Naive thymus-derived CD8-positive, alpha-beta T cell (primary cell): Measurements from ENCODE around the gene NEURL2. TPM values are rescaled to one million over a fixed set of nuclear protein-coding genes. Genes with fewer than 3 reads are reported as not detected.
"Not testable (repeated sequence)": the region's sequence is repeated elsewhere in the genome, so short reads cannot be mapped to it uniquely, and the experiment has no call there.

Experiments used
- ATAC-seq, 2 donors: fragments of 150-1000 bp; cut with Tn5 transposase in 1 of 2; sonication (Bioruptor Pico), chemical (Tn5 transposase) in 1 of 2; 1 replicate in 1 of 2; 2 replicates in 1 of 2; pipeline ENCODE4 v1.10.0; 2021; ENCODE audit warnings: mild to moderate bottlenecking in 2 of 2, moderate library complexity in 2 of 2
- POLR2A ChIA-PET: fragments of 350-600 bp; sonication (Branson Sonifier 250); formaldehyde crosslinking; loops from one replicate; lab custom pipeline; 2021; ENCODE audit warnings: antibody characterized with exemption; lab: Charles Lee
- DNase-seq, 10 donors: peaks; one replicate each; pipeline versions ENCODE4 v3.0.0 to v3.0.0-alpha.2; 2020 to 2022
- H3K27ac Mint-ChIP-seq, 10 donors: one replicate each; pipeline ENCODE4 v1.8.0; 2020 to 2022; ENCODE audit warnings: mild to moderate bottlenecking in 10 of 10, mixed read lengths in 10 of 10, moderate library complexity in 4 of 10, inconsistent platforms in 1 of 10
- H3K27me3 Mint-ChIP-seq, 5 donors: one replicate each; pipeline ENCODE4 v1.8.0; 2021 to 2022; ENCODE audit warnings: mixed read lengths in 5 of 5
- H3K36me3 Mint-ChIP-seq, 3 donors: one replicate each; pipeline ENCODE4 v1.8.0; 2020 to 2022; ENCODE audit warnings: mixed read lengths in 3 of 3, mild to moderate bottlenecking in 2 of 3, inconsistent platforms in 1 of 3
- H3K4me1 Mint-ChIP-seq, 4 donors: one replicate each; pipeline ENCODE4 v1.8.0; 2021 to 2022; ENCODE audit warnings: mixed read lengths in 4 of 4
- H3K4me3 Mint-ChIP-seq, 10 donors: one replicate each; pipeline ENCODE4 v1.8.0; 2020 to 2022; ENCODE audit warnings: mild to moderate bottlenecking in 10 of 10, mixed read lengths in 10 of 10, moderate library complexity in 6 of 10, inconsistent platforms in 1 of 10
- H3K9me3 Mint-ChIP-seq, 9 donors: one replicate each; pipeline ENCODE4 v1.8.0; 2020 to 2022; ENCODE audit warnings: mixed read lengths in 9 of 9, mild to moderate bottlenecking in 3 of 9, inconsistent platforms in 1 of 9, moderate library complexity in 1 of 9
- polyA plus RNA-seq, 3 donors: library from polyadenylated mRNA; unstranded; fragments of 300-500 nt; fragmentation: Illumina TruSeq; gene quantifications; one replicate each; pipeline ENCODE4 v1.2.3, GENCODE V29; 2021
- total RNA-seq, 8 experiments: library from RNA in 2 of 8; stranded (reverse) in 2 of 8; gene quantifications; one replicate each; pipeline ENCODE4 v1.2.3 and lab custom pipeline; 2021 to 2026

Gene NEURL2
- total and polyA plus RNA-seq, 5 experiments from 2014 or later: 0.53 to 5.9 (median 2.2) TPM

DNA sequence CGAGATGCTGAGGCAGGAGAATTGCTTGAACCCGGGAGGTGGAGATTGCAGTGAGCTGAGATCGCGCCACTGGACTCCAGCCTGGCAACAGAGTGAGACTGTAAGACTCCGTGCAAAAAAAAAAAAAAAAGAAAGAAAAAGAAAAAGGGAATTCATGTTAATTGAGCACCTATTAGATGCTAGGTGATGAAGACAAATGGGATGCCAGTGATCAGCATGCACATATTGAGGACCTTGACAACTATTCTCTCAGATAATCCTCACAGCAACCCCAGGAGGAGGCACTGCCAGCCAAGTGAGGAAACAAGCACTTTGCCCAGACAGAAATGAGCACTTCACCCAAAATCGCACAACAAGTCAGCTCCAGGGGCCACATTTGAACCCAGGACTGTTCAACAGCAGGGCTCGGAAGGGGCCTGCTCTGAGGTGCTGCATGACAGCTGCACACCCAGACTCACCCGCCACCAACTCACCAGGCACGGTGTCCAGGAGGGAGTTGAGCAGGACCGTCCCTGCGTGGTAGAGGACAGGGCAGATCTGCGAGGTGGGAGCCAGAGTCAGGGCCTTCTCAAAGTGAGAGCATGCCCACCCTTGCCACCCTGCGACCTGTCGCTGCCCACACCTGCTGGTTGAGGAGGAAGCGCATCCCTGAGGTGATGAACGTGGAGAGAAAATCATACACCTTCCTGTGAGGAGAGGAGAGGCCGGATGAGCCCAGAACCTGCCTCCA lies 16.4 kb upstream of the NEURL2 start:
- POLR2A ChIA-PET: interaction anchor here (0.7 kb wide), 2 partner anchors 29 to 43 kb away, joined by 3 to 6 read pairs; no protein-coding TSS in a partner anchor
- no peak overlapping the region for H3K4me3 Mint-ChIP-seq
- no peaks in the 10 kb centered on the region for H3K36me3 Mint-ChIP-seq
- H3K27me3 Mint-ChIP-seq: peaks cover 0 to 7% (median 0%) of the 10 kb centered on the region in 5 donors
- peak overlapping the region in 1 of 10 donors; percentile 51 for H3K27ac Mint-ChIP-seq
- H3K4me1 Mint-ChIP-seq: peaks cover 6 to 19% (median 14%) of the 10 kb centered on the region in 4 donors
- ATAC-seq (no peak), DNase-seq (no peak)
- no peaks in the 10 kb centered on the region for H3K9me3 Mint-ChIP-seq

DNA sequence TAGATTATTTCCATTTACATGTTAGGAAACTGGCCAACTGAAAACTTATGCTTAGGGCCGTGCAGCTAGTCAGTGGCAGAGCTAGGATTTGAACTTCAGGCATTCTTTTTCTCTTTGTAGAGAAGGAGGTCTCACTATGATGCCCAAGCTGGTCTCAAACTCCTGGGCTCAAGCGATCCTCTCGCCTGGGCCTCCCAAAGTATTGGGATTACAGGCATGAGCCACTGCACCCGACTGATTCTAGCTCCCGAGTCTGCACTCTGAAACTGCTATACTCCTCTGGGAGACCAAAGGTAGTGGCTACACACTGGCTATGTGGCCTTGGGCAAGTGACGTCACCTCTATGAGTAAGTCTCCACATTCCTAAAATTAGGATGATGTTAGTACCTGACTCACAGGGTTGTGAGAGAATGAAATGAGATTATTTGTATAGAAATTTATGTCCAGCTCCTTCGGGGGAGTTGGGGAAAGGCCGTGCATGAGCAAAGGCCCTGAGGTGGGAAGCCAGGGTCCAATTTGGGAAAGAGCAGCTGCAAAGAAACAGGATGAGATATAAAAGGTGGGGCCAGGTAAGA lies 14.6 kb upstream of the NEURL2 start:
- H3K4me3 Mint-ChIP-seq: no peak overlapping the region
- ATAC-seq: no peak
- no peaks in the 10 kb centered on the region for H3K36me3 Mint-ChIP-seq
- H3K27me3 Mint-ChIP-seq: no peaks in the 10 kb centered on the region
- POLR2A ChIA-PET: interaction anchor here (1.6 to 2.0 kb wide), 2 partner anchors 15 to 29 kb away, joined by 6 to 14 read pairs; partner anchors contain the start of genes CTSA, NEURL2 and PCIF1
- no peak for DNase-seq
- peaks cover under 1 to 7% (median 2%) of the 10 kb centered on the region in 4 donors for H3K4me1 Mint-ChIP-seq
- no peaks in the 10 kb centered on the region for H3K9me3 Mint-ChIP-seq
- no peak overlapping the region for H3K27ac Mint-ChIP-seq

DNA sequence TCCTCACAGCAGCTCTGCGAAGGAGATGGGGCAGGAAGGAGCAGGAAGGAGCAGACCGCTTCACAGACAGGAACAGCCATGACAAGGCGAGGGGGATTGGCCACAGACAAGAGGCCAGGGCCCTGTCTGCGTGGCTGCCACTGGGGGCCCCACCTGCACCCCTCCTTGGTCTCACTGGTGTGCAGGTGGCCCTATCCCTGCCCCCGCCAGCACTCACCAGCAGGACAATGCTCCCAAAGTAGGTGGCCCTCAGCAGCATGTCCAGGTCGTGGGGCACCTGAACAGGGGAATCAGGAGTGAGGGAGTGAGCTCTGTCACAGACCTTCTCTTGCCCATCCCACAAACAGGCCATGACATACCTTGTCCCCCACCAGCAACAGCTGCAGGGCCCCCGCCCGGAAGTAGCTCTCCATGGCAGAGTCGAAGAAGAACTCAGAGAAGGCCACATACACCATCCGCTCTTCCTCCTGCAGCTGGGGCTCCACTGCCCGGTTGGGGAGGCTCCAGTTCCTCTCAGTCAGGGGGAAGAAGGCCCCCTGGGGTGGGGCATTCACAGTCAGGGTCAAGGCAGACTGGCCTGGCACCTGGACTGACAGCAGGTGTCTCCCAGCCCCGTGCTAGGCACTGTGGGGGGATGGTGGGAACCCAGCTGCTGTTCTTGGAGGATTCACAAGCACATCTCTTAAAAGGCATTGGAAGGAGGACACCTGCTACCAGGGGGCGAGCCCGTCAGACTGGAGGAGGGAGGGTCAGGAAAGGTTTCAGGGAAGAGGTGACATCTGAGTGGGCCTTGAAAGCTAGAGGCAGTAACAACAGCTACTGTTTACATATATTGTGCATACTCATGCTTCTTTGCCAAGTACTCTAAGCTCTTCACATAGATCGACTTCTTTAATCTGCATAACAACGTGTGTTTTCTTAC lies 13.8 kb upstream of the NEURL2 start:
- H3K27me3 Mint-ChIP-seq: no peaks in the 10 kb centered on the region
- H3K4me1 Mint-ChIP-seq: peaks cover 0 to 3% (median 0%) of the 10 kb centered on the region in 4 donors
- POLR2A ChIA-PET: interaction anchor here (0.7 to 2.0 kb wide), 4 partner anchors 14 to 30 kb away, joined by 3 to 14 read pairs (median 4); partner anchors contain the start of genes CTSA, NEURL2 and PCIF1
- no peak overlapping the region for H3K4me3 Mint-ChIP-seq
- no peak for DNase-seq
- H3K36me3 Mint-ChIP-seq: no peaks in the 10 kb centered on the region
- peak overlapping the region in 2 of 10 donors; percentile 66 to 77 for H3K27ac Mint-ChIP-seq
- no peaks in the 10 kb centered on the region for H3K9me3 Mint-ChIP-seq
- ATAC-seq: no peak

DNA sequence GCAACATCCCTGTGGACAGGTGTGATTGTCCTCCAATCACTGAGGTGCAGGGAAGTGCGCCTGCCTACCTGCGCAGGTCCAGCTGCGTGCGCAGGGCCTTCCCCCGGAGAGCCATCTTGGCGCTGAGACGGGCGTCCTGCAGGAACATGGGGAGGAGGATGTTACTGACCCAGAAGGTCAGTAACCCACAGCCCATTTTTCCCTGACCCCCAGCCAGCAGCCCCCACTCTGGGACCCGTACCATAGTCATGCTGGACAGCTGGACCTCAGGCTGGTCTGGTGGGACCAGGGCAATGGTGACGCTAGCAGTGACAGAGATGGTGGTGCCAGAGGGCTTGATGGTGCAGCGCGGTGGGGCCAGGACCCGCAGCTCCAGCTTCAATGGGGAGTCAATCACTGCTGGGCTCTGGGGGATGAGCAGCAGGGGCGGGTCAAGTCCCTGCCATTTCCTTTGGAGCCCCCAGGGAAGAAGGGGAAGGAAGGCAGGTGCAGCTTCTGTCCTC lies 11.2 kb upstream of the NEURL2 start:
- H3K4me1 Mint-ChIP-seq: no peaks in the 10 kb centered on the region
- no peaks in the 10 kb centered on the region for H3K27me3 Mint-ChIP-seq
- no peaks in the 10 kb centered on the region for H3K9me3 Mint-ChIP-seq
- H3K36me3 Mint-ChIP-seq: peaks cover 0 to 12% (median 7%) of the 10 kb centered on the region in 3 donors
- DNase-seq: no peak
- POLR2A ChIA-PET: interaction anchor here (1.0 kb wide), 1 partner anchor 35 kb away, joined by 3 read pairs; no protein-coding TSS in a partner anchor
- peak overlapping the region in 1 of 10 donors; percentile 35 for H3K27ac Mint-ChIP-seq
- no peak for ATAC-seq
- H3K4me3 Mint-ChIP-seq: no peak overlapping the region

DNA sequence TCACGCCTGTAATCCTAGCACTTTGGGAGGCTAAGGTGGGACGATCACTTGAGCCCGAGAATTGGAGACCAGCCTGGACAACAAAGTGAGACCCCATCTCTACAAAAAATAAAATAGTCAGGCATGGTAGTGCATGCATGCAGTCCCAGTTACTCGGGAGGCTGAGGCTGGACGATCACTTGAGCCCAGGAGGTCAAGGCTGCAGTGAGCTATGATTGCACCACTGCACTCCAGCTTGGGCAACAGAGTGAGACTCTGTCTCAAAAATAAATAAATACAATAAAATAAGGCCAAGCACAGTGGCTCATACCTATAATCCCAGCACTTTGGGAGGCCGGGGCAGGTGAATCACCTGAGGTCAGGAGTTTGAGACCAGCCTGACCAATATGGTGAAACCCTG lies 10.3 kb upstream of the NEURL2 start:
- not testable (repeated sequence) for DNase-seq, H3K27ac Mint-ChIP-seq, H3K9me3 Mint-ChIP-seq, ATAC-seq, H3K27me3 Mint-ChIP-seq, H3K4me1 Mint-ChIP-seq, H3K4me3 Mint-ChIP-seq
- H3K36me3 Mint-ChIP-seq: peaks cover 0 to 20% (median 7%) of the 10 kb centered on the region in 3 donors
- POLR2A ChIA-PET: interaction anchor here (1.1 kb wide), 1 partner anchor 13 kb away, joined by 3 read pairs; no protein-coding TSS in a partner anchor

DNA sequence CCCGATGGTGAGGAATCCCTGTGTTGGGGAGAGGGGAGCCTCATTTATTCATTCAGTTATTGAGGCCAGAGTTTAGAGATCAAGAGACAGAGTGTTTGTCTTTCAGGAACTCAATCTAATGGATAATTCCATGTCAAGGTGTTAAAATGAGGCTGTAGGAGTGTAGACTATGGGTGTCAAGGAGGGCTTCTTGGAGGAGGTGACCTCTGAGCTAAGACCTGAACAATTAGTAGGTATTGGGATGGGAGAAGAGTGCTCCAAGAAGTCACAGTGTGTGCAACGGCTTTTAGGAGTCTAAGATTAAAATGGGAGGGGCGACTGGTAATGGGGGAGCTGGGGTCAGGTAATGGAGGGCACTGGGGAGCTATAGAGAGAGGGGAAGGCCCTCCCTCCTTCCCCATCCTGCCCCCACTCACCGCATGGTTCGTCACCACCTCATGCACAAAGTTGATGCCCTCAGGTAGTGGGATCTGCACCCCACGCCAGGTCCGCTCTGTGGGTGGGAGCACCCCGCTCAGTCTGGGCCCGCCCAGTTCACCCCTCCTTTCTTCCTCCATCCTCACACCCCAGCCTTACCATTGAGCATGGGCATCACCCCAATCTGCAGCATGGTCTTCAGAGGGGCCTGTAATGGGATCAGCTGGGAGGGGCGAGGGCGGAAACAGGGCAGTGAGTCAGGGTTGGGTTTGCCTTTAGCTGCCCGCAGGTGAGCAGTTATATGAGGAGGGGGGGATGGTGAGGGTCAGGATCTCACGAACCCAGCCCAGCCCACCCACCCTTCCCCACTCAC lies 8.2 kb upstream of the NEURL2 start:
- H3K27ac Mint-ChIP-seq: peak overlapping the region in 1 of 10 donors; percentile 78
- POLR2A ChIA-PET: interaction anchor here (1.0 to 1.1 kb wide), 2 partner anchors 8 to 12 kb away, joined by 3 to 6 read pairs; partner anchors contain the start of genes CTSA and NEURL2
- no peaks in the 10 kb centered on the region for H3K27me3 Mint-ChIP-seq
- no peak overlapping the region for H3K4me3 Mint-ChIP-seq
- DNase-seq (no peak), ATAC-seq (no peak)
- no peaks in the 10 kb centered on the region for H3K9me3 Mint-ChIP-seq
- peaks cover 0 to 1% (median under 1%) of the 10 kb centered on the region in 4 donors for H3K4me1 Mint-ChIP-seq
- peaks cover 0 to 32% (median 7%) of the 10 kb centered on the region in 3 donors for H3K36me3 Mint-ChIP-seq

DNA sequence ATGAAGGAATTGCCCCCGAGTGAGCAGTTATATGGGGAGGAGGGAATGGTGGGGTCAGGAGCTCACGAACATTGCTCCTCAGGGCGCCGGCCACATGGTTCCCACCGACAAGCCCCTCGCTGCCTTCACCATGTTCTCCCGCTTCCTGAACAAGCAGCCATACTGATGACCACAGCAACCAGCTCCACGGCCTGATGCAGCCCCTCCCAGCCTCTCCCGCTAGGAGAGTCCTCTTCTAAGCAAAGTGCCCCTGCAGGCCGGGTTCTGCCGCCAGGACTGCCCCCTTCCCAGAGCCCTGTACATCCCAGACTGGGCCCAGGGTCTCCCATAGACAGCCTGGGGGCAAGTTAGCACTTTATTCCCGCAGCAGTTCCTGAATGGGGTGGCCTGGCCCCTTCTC lies 7.3 kb upstream of the NEURL2 start:
- no peak overlapping the region for H3K4me3 Mint-ChIP-seq
- H3K27ac Mint-ChIP-seq: peak overlapping the region in 1 of 10 donors; percentile 78
- POLR2A ChIA-PET: interaction anchor here (3.0 kb wide), 1 partner anchor 36 kb away, joined by 11 read pairs; the partner anchor contains the start of gene PCIF1
- H3K4me1 Mint-ChIP-seq: peaks cover 0 to 8% (median 6%) of the 10 kb centered on the region in 4 donors
- DNase-seq (no peak), ATAC-seq (no peak)
- H3K36me3 Mint-ChIP-seq: peaks cover 0 to 38% (median 7%) of the 10 kb centered on the region in 3 donors
- H3K9me3 Mint-ChIP-seq: no peaks in the 10 kb centered on the region
- no peaks in the 10 kb centered on the region for H3K27me3 Mint-ChIP-seq

DNA sequence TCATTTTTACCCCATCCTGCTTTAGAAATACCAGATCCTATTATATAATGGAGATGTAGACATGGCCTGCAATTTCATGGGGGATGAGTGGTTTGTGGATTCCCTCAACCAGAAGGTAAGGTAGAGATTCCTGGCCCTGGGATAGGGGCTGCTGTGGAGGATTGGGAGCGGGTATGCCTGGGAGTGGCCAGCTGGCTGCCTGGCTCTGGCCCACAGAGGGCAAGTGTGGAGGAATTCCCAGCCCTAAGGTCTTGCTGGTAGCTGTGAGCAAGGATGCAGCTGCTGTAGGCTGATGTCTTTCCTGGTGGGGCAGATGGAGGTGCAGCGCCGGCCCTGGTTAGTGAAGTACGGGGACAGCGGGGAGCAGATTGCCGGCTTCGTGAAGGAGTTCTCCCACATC lies 6.7 kb upstream of the NEURL2 start:
- DNase-seq: no peak
- ATAC-seq: no peak
- Mint-ChIP-seq H3K4me1 (peaks cover 3 to 14% (median 12%) of the 10 kb centered on the region in 4 donors), H3K27ac (no peak overlapping the region), H3K4me3 (no peak overlapping the region), H3K27me3 (no peaks in the 10 kb centered on the region), H3K36me3 (peaks cover 0 to 38% (median 9%) of the 10 kb centered on the region in 3 donors), H3K9me3 (no peaks in the 10 kb centered on the region)
- POLR2A ChIA-PET: interaction anchor here (3.0 kb wide), 1 partner anchor 37 kb away, joined by 11 read pairs; the partner anchor contains the start of gene PCIF1

DNA sequence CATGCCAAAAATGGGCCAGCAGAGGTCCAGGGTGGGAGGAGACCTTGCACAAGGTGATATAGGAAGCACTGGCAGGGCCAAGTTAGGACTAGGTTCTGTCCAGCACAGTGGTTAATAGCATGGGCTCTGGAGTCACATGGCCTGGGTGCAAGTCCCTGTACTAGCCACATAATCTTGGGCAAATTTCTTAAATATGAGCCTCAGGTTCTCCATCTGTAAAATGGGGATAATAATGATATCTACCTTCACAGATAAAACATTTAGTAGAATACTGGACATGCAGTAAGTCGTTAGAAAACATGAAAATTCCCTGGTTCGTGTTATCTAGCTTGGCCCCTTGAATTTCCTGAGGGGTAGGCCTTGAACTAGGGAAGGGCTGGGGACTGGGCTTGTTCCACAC lies 6.3 kb upstream of the NEURL2 start:
- H3K27me3 Mint-ChIP-seq: no peaks in the 10 kb centered on the region
- POLR2A ChIA-PET: interaction anchor here (3.0 kb wide), 1 partner anchor 37 kb away, joined by 11 read pairs; the partner anchor contains the start of gene PCIF1
- no peak overlapping the region for H3K27ac Mint-ChIP-seq
- H3K36me3 Mint-ChIP-seq: peaks cover 0 to 38% (median 9%) of the 10 kb centered on the region in 3 donors
- no peaks in the 10 kb centered on the region for H3K9me3 Mint-ChIP-seq
- no peak for DNase-seq
- peaks cover 7 to 18% (median 16%) of the 10 kb centered on the region in 4 donors for H3K4me1 Mint-ChIP-seq
- no peak overlapping the region for H3K4me3 Mint-ChIP-seq
- ATAC-seq: no peak

DNA sequence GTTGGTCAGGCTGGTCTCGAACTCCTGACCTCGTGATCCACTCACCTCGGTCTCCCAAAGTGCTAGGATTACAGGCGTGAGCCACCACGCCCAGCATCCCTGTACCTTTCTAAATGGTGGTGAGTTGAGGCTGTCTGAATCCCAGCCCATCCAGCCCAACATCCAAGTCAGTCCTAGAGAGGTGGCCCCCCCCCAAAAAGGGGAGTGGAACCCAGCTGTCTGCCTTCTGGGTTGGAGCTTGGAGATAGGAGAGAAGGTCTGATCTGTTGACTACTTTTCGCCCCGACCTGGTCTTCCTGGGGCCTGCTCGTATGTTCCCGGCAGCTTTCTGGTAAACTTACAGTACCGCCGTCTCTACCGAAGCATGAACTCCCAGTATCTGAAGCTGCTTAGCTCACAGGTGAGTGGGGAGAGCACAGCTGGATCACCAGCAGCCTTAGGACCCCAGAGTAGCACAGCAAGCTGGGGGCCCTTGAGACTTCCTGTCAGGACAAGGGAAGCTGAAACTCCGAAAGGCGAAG lies 5.7 kb upstream of the NEURL2 start:
- H3K27ac Mint-ChIP-seq: no peak overlapping the region
- ATAC-seq (no peak), DNase-seq (no peak)
- no peaks in the 10 kb centered on the region for H3K9me3 Mint-ChIP-seq
- no peak overlapping the region for H3K4me3 Mint-ChIP-seq
- POLR2A ChIA-PET: interaction anchor here (3.0 kb wide), 1 partner anchor 38 kb away, joined by 11 read pairs; the partner anchor contains the start of gene PCIF1
- H3K27me3 Mint-ChIP-seq: no peaks in the 10 kb centered on the region
- peaks cover 0 to 38% (median 9%) of the 10 kb centered on the region in 3 donors for H3K36me3 Mint-ChIP-seq
- H3K4me1 Mint-ChIP-seq: peaks cover 10 to 24% (median 20%) of the 10 kb centered on the region in 4 donors

DNA sequence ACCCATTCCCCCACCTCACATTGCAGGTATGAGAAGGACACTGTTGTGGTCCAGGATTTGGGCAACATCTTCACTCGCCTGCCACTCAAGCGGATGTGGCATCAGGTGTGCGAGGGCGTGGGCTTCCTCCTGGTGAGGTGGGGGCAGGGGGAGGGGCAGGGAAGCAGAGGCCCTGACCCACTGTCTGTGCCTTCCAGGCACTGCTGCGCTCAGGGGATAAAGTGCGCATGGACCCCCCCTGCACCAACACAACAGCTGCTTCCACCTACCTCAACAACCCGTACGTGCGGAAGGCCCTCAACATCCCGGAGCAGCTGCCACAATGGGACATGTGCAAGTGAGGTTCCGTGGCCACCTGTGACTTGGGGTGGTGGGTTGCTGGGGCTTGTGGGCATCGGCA lies 3.8 kb upstream of the NEURL2 start:
- Mint-ChIP-seq H3K9me3 (no peaks in the 10 kb centered on the region), H3K27ac (peak overlapping the region in 1 of 10 donors; percentile 56), H3K36me3 (peaks cover 0 to 38% (median 9%) of the 10 kb centered on the region in 3 donors), H3K4me1 (peaks cover 13 to 33% (median 32%) of the 10 kb centered on the region in 4 donors), H3K4me3 (no peak overlapping the region), H3K27me3 (no peaks in the 10 kb centered on the region)
- POLR2A ChIA-PET: interaction anchor here (0.8 to 7.4 kb wide), 2 partner anchors 13 to 41 kb away, joined by 3 to 120 read pairs; partner anchors contain the start of gene PCIF1
- ATAC-seq: no peak
- DNase-seq: no peak
